ENCODE data around the gene MYH11.

The MYH11 gene

GRCh38 chr16:15778999-15779614 is 77.7 kb downstream of the MYH11 start:
- ChIA-PET POLR2A (interaction anchor here (0.5 kb wide), 1 partner anchor 1445 kb away, joined by 3 read pairs; no protein-coding TSS in a partner anchor), CTCF (no interaction called here)
- no peak for DNase-seq (ENCODE audit: extremely low spot score)
- TF ChIP-seq CTCF (IDR thresholded peaks at IDR 0.05; ENCODE audit: control extremely low read depth, extremely low read depth, low read depth, missing control alignments), result no peak

GRCh38 chr16:15778204-15778743 is 78.6 kb downstream of the MYH11 start:
- no peak for TF ChIP-seq CTCF (IDR thresholded peaks at IDR 0.05; ENCODE audit: control extremely low read depth, extremely low read depth, low read depth, missing control alignments)
- POLR2A ChIA-PET, result no interaction called here
- DNase-seq (ENCODE audit: extremely low spot score), result no peak
- CTCF ChIA-PET, result interaction anchor here (1.1 to 2.0 kb wide), 5 partner anchors 10 to 349 kb away, joined by 3 to 11 read pairs (median 4); no protein-coding TSS in a partner anchor

GRCh38 chr16:15777533-15778203 is 79.2 kb downstream of the MYH11 start:
- CTCF ChIA-PET, result interaction anchor here (1.1 to 2.0 kb wide), 7 partner anchors 11 to 350 kb away, joined by 3 to 11 read pairs (median 4); no protein-coding TSS in a partner anchor
- DNase-seq (ENCODE audit: extremely low spot score), result peak; percentile 29
- POLR2A ChIA-PET, result no interaction called here
- peak; percentile 43 for TF ChIP-seq CTCF (IDR thresholded peaks at IDR 0.05; ENCODE audit: control extremely low read depth, extremely low read depth, low read depth, missing control alignments)

- POLR2A ChIA-PET, result no interaction called here
- CTCF ChIA-PET, result interaction anchor here (1.1 to 2.0 kb wide), 4 partner anchors 11 to 46 kb away, joined by 3 to 11 read pairs (median 4); no protein-coding TSS in a partner anchor
- DNase-seq (ENCODE audit: extremely low spot score), result no peak
- no peak for TF ChIP-seq CTCF (IDR thresholded peaks at IDR 0.05; ENCODE audit: control extremely low read depth, extremely low read depth, low read depth, missing control alignments)
Measured at GRCh38 chr16:15776572-15776971, 80.3 kb downstream of the MYH11 start.

- POLR2A ChIA-PET, result interaction anchor here (0.5 kb wide), 1 partner anchor 12 kb away, joined by 3 read pairs; no protein-coding TSS in a partner anchor
- CTCF ChIA-PET, result interaction anchor here (1.2 to 2.4 kb wide), 2 partner anchors 10 to 15 kb away, joined by 3 to 11 read pairs; no protein-coding TSS in a partner anchor
Measured at GRCh38 chr16:15775663-15776304, 81.0 kb downstream of the MYH11 start.

More at GRCh38 chr16:15775663-15776304, 81.0 kb downstream of the MYH11 start:
- no peak for DNase-seq (ENCODE audit: extremely low spot score)
- no peak for TF ChIP-seq CTCF (IDR thresholded peaks at IDR 0.05; ENCODE audit: control extremely low read depth, extremely low read depth, low read depth, missing control alignments)
